IMR-90 (cell line): ENCODE results near the gene ZDHHC12. TPM values are rescaled to one million over a fixed set of nuclear protein-coding genes. Genes with fewer than 3 reads are reported as not detected.

Source experiments
- ATAC-seq: fragments of 200-7000 bp; cut with Tn5 transposase; 2 replicates; pipeline ENCODE4 v1.9.1; 2020; ENCODE audit warnings: low read depth, mild to moderate bottlenecking, moderate library complexity
- BruUV-seq: library from RNA; stranded (reverse); fragments of 400-500 nt; replicated peaks from 2 replicates; lab custom pipeline; 2021; lab: Mats Ljungman, UMichigan
- CTCF ChIA-PET: fragments of 300-600 bp; formaldehyde crosslinking; extraction: SDS; loops from one replicate; lab custom pipeline; 2021; ENCODE audit warnings: antibody characterized with exemption; lab: Yijun Ruan, JAX
- POLR2A ChIA-PET: fragments of 300-600 bp; sonication (Branson Sonifier 250); formaldehyde crosslinking; loops from one replicate; lab custom pipeline; 2022; ENCODE audit warnings: antibody characterized with exemption; ENCODE audit not compliant: unreplicated experiment; lab: Charles Lee
- DNase-seq: peaks from one replicate; pipeline ENCODE4 v3.0.0; 2013
- H2AFZ ChIP-seq: replicated peaks from 2 replicates; pipeline ENCODE3; 2013; ENCODE audit warnings: low read length, mild to moderate bottlenecking; ENCODE audit not compliant: poor library complexity
- H2AK5ac ChIP-seq: 2 replicates; pipeline ENCODE4 v1.6.1; 2013; ENCODE audit warnings: low read depth, low read length, inconsistent platforms
- H2AK9ac ChIP-seq: replicated peaks from 2 replicates; pipeline ENCODE3; 2013; ENCODE audit warnings: mild to moderate bottlenecking, low read depth, low read length, moderate library complexity; ENCODE audit not compliant: poor library complexity
- H2BK120ac ChIP-seq: 2 replicates; pipeline ENCODE4 v1.6.1; 2013; ENCODE audit warnings: low read depth, low read length, inconsistent platforms
- H2BK15ac ChIP-seq: 3 replicates; pipeline ENCODE4 v1.6.1; 2013; ENCODE audit warnings: low read depth, low read length, inconsistent platforms
- H2BK20ac ChIP-seq: 2 replicates; pipeline ENCODE4 v1.6.1; 2013; ENCODE audit warnings: low read depth, mild to moderate bottlenecking, inconsistent platforms, low read length, moderate library complexity
- H2BK5ac ChIP-seq: 2 replicates; pipeline ENCODE4 v1.6.1; 2013; ENCODE audit warnings: mild to moderate bottlenecking, low read depth, low read length, inconsistent platforms; ENCODE audit not compliant: poor library complexity, severe bottlenecking
- H3K14ac ChIP-seq: replicated peaks from 2 replicates; pipeline ENCODE4 v1.6.1; 2013; ENCODE audit warnings: low read depth, low read length, inconsistent platforms
- H3K18ac ChIP-seq: 2 replicates; pipeline ENCODE4 v1.6.1; 2013; ENCODE audit warnings: low read depth, low read length, control low read depth
- H3K23ac ChIP-seq: 2 replicates; pipeline ENCODE4 v1.6.1; 2013; ENCODE audit warnings: low read depth, low read length, inconsistent platforms
- H3K27ac ChIP-seq: 2 replicates; pipeline ENCODE4 v1.5.1; 2013; ENCODE audit warnings: mild to moderate bottlenecking, control low read depth, low read length; ENCODE audit not compliant: insufficient read depth
- H3K27me3 ChIP-seq: 2 replicates; pipeline ENCODE4 v1.6.1; 2013; ENCODE audit warnings: low read length; ENCODE audit not compliant: control insufficient read depth, insufficient read depth
- H3K36me3 ChIP-seq: 2 replicates; pipeline ENCODE4 v1.6.1; 2013; ENCODE audit warnings: low read length, mixed read lengths; ENCODE audit not compliant: control insufficient read depth, insufficient read depth
- H3K4ac ChIP-seq: 2 replicates; pipeline ENCODE4 v1.6.1; 2013; ENCODE audit warnings: low read depth, low read length, inconsistent platforms
- H3K4me1 ChIP-seq: 2 replicates; pipeline ENCODE4 v1.6.1; 2013; ENCODE audit warnings: low read length, mixed read lengths; ENCODE audit not compliant: control insufficient read depth, insufficient read depth
- H3K4me2 ChIP-seq: 2 replicates; pipeline ENCODE4 v1.6.1; 2013; ENCODE audit warnings: low read depth, mild to moderate bottlenecking, control low read depth, low read length, moderate library complexity
- H3K4me3 ChIP-seq: 2 replicates; pipeline ENCODE4 v1.5.1; 2013; ENCODE audit warnings: low read depth, mild to moderate bottlenecking, control low read depth, low read length, moderate library complexity; ENCODE audit not compliant: insufficient read depth
- H3K56ac ChIP-seq: 2 replicates; pipeline ENCODE4 v1.6.1; 2013; ENCODE audit warnings: low read length, inconsistent platforms; ENCODE audit not compliant: insufficient read depth; ENCODE audit errors: extremely low read depth
- H3K79me1 ChIP-seq, 2 experiments: 2 replicates each; pipeline ENCODE4 v1.6.1; 2013; ENCODE audit warnings: low read length in 2 of 2, inconsistent platforms in 1 of 2, low read depth in 1 of 2
- H3K9ac ChIP-seq: 2 replicates; pipeline ENCODE4 v1.6.1; 2013; ENCODE audit warnings: low read depth, low read length, control low read depth
- H3K9me1 ChIP-seq: 2 replicates; pipeline ENCODE4 v1.6.1; 2013; ENCODE audit warnings: low read length, inconsistent platforms; ENCODE audit not compliant: insufficient read depth
- H3K9me3 ChIP-seq: 2 replicates; pipeline ENCODE4 v1.6.1; 2013; ENCODE audit warnings: low read length; ENCODE audit not compliant: control insufficient read depth, insufficient read depth
- H4K20me1 ChIP-seq: 2 replicates; pipeline ENCODE4 v1.6.1; 2013; ENCODE audit warnings: low read length, inconsistent platforms; ENCODE audit not compliant: insufficient read depth
- H4K5ac ChIP-seq: 2 replicates; pipeline ENCODE4 v1.6.1; 2013; ENCODE audit warnings: mild to moderate bottlenecking, low read depth, low read length, control low read depth
- H4K8ac ChIP-seq, 2 experiments: 2 replicates each; pipeline ENCODE4 v1.6.1; 2013; ENCODE audit warnings: low read depth in 2 of 2, low read length in 2 of 2, control low read depth in 1 of 2, inconsistent platforms in 1 of 2
- H4K91ac ChIP-seq: 2 replicates; pipeline ENCODE4 v1.6.1; 2013; ENCODE audit warnings: low read depth, low read length, inconsistent platforms; ENCODE audit not compliant: insufficient read depth
- BHLHE40 ChIP-seq: fragments of 150-350 bp; IDR thresholded peaks from 2 replicates; pipeline ENCODE4 v1.6.1; 2016; ENCODE audit warnings: mild to moderate bottlenecking, low read depth, low read length
- CEBPB ChIP-seq: IDR thresholded peaks from 2 replicates; pipeline ENCODE4 v1.6.1; 2012; ENCODE audit warnings: low read depth, low read length, improper control_type of control experiment
- CHD1 ChIP-seq: IDR thresholded peaks from 2 replicates; pipeline ENCODE4 v1.6.1; 2012; ENCODE audit warnings: low read depth, low read length, improper control_type of control experiment
- CTCF ChIP-seq: conservative IDR thresholded peaks from 2 replicates; pipeline ENCODE4 v1.5.1; 2012; ENCODE audit warnings: mild to moderate bottlenecking, low read depth, low read length, improper control_type of control experiment
- ELK1 ChIP-seq: fragments of 150-350 bp; IDR thresholded peaks from 2 replicates; pipeline ENCODE4 v1.6.1; 2016; ENCODE audit warnings: low read depth, mild to moderate bottlenecking, low read length, moderate library complexity, borderline replicate concordance
- FOS ChIP-seq: fragments of 150-350 bp; IDR thresholded peaks from 2 replicates; pipeline ENCODE4 v1.6.1; 2016; ENCODE audit warnings: low read depth, low read length
- MAFK ChIP-seq: IDR thresholded peaks from 2 replicates; pipeline ENCODE4 v1.6.1; 2012; ENCODE audit warnings: low read depth, low read length, improper control_type of control experiment
- MAZ ChIP-seq: IDR thresholded peaks from 2 replicates; pipeline ENCODE4 v1.6.1; 2012; ENCODE audit warnings: low read depth, mild to moderate bottlenecking, low read length, improper control_type of control experiment, moderate library complexity, borderline replicate concordance
- MXI1 ChIP-seq: IDR thresholded peaks from 2 replicates; pipeline ENCODE4 v1.6.1; 2012; ENCODE audit warnings: low read depth, mild to moderate bottlenecking, low read length, moderate library complexity, borderline replicate concordance
- NFE2L2 ChIP-seq: fragments of 150-350 bp; IDR thresholded peaks from 2 replicates; pipeline ENCODE4 v1.6.1; 2016; ENCODE audit warnings: low read depth, mild to moderate bottlenecking, low read length
- POLR2A ChIP-seq: IDR thresholded peaks from 2 replicates; pipeline ENCODE4 v1.6.1; 2012; ENCODE audit warnings: mild to moderate bottlenecking, low read depth, low read length
- RAD21 ChIP-seq: IDR thresholded peaks from 2 replicates; pipeline ENCODE4 v1.6.1; 2012; ENCODE audit warnings: low read length, improper control_type of control experiment
- RCOR1 ChIP-seq: IDR thresholded peaks from 2 replicates; pipeline ENCODE4 v1.6.1; 2012; ENCODE audit warnings: mild to moderate bottlenecking, low read length, improper control_type of control experiment; ENCODE audit not compliant: insufficient replicate concordance
- RFX5 ChIP-seq: IDR thresholded peaks from 2 replicates; pipeline ENCODE4 v1.8.0; 2012; ENCODE audit warnings: low read depth, mild to moderate bottlenecking, low read length, moderate library complexity
- SMC3 ChIP-seq: fragments of 150-350 bp; IDR thresholded peaks from 2 replicates; pipeline ENCODE4 v1.6.1; 2016; ENCODE audit warnings: low read depth, mild to moderate bottlenecking, antibody characterized with exemption, low read length, moderate library complexity
- USF2 ChIP-seq: fragments of 150-350 bp; IDR thresholded peaks from 2 replicates; pipeline ENCODE4 v1.6.1; 2017; ENCODE audit warnings: mild to moderate bottlenecking, antibody characterized with exemption, low read length, low read depth
- whole genome bisulfite sequencing, 2 experiments: methylation state at CpG; one replicate each; pipeline versions ENCODE4 v1.1.5 to v1.1.7; 2013; ENCODE audit warnings: missing lambda C conversion rate in 2 of 2; ENCODE audit not compliant: insufficient read length in 1 of 2; ENCODE audit errors: extremely low coverage in 2 of 2; 5-methylcytosine and 5-hydroxymethylcytosine counted together
- dilution Hi-C: fragments of 300-500 bp; cut with HindIII; formaldehyde crosslinking; loops from one replicate; pipeline ENCODE4 v1.14.3; 2018; ENCODE audit warnings: low sequenced_read_pairs; ENCODE audit not compliant: unreplicated experiment
- in situ Hi-C: fragments of 300-500 bp; cut with MboI; formaldehyde crosslinking; loops from 3 replicates; pipeline ENCODE4 v1.14.3; 2019; ENCODE audit warnings: low sequenced_read_pairs, inconsistent platforms, mixed read lengths
- intact Hi-C: fragments of 100-400 bp; cut with micrococcal nuclease; formaldehyde crosslinking; loops from 2 replicates; pipeline ENCODE4 v1.10.0; 2022
- polyA plus RNA-seq, 3 experiments: library from polyadenylated mRNA; depleted of rRNA; stranded (reverse); fragments of >200 nt; gene quantifications; 2 replicates each; pipeline ENCODE4 v1.2.3, GENCODE V29; 2012; ENCODE audit warnings: low replicate concordance in 1 of 3
- total RNA-seq: library from RNA; depleted of rRNA; stranded (reverse); fragments of >200 nt; gene quantifications from 2 replicates; pipeline ENCODE4 v1.2.3, GENCODE V29; 2012

The ZDHHC12 gene
- total and polyA plus RNA-seq, 2 of the 4 experiments (the other 2 are of a cell fraction), result 16.7 to 60.7 TPM

GRCh38 chr9:128715436-128715750 lies 8.5 kb downstream of the ZDHHC12 start:
- no peaks in the 10 kb centered on the region for H4K20me1 ChIP-seq
- intact Hi-C loops, result no loop called here
- H2BK5ac ChIP-seq, result no peak overlapping the region
- no TSS peak for BruUV-seq
- no peak overlapping the region for H3K4ac ChIP-seq
- H3K36me3 ChIP-seq, result no peaks in the 10 kb centered on the region
- H2AFZ ChIP-seq, result no peak overlapping the region
- no peaks in the 10 kb centered on the region for H3K4me1 ChIP-seq
- no peak overlapping the region for H3K23ac ChIP-seq
- dilution Hi-C loops, result no loop called here
- ATAC-seq, result no peak
- H3K56ac ChIP-seq, result no peak overlapping the region
- H2BK120ac ChIP-seq, result no peak overlapping the region
- H3K14ac ChIP-seq, result no peak overlapping the region
- no peaks in the 10 kb centered on the region for H3K27me3 ChIP-seq
- no peaks in the 10 kb centered on the region for H3K9me3 ChIP-seq
- TF ChIP-seq MAZ, result no peak
- no peak for TF ChIP-seq BHLHE40
- TF ChIP-seq ELK1, result no peak
- TF ChIP-seq RFX5, result no peak
- TF ChIP-seq USF2, result no peak
- TF ChIP-seq RAD21, result no peak
- TF ChIP-seq MXI1, result no peak
- no peak for TF ChIP-seq MAFK
- no peak for TF ChIP-seq CHD1
- TF ChIP-seq SMC3, result no peak
- TF ChIP-seq NFE2L2, result no peak
- TF ChIP-seq RCOR1, result no peak
- no peak for TF ChIP-seq CTCF
- no peak for TF ChIP-seq CEBPB
- no peak for TF ChIP-seq FOS
- no peak for TF ChIP-seq POLR2A
- H3K27ac ChIP-seq, result no peak overlapping the region
- in situ Hi-C loops, result no loop called here
- H3K18ac ChIP-seq, result no peak overlapping the region
- no peak overlapping the region for H2AK9ac ChIP-seq
- no peak overlapping the region for H3K4me3 ChIP-seq
- H2AK5ac ChIP-seq, result no peak overlapping the region
- H2BK15ac ChIP-seq, result no peak overlapping the region
- ChIA-PET POLR2A (no interaction called here), CTCF (no interaction called here)
- no peak overlapping the region for H4K5ac ChIP-seq
- 85% methylated on average over 4 of the region's 6 CpGs; no CpG with 5 or more reads in 1 of the 2 experiments for WGBS, 2 experiments
- no peak overlapping the region for H2BK20ac ChIP-seq
- no peak overlapping the region for H4K91ac ChIP-seq
- H4K8ac ChIP-seq, result no peak overlapping the region
- DNase-seq, result no peak
- no peak overlapping the region for H3K9ac ChIP-seq
- H3K4me2 ChIP-seq, result no peak overlapping the region
- no peaks in the 10 kb centered on the region for H3K9me1 ChIP-seq
- no peaks in the 10 kb centered on the region for H3K79me1 ChIP-seq
